Stromal cell of bone marrow (primary cell): ENCODE results near the gene HOGA1.
A peak's percentile ranks its signal among the peaks of the same experiment; 100 is the strongest.

Experiments used
- DNase-seq: peaks from one replicate; pipeline ENCODE4 v3.0.0-alpha.2; 2012; ENCODE audit warnings: low read depth

Gene HOGA1

DNA sequence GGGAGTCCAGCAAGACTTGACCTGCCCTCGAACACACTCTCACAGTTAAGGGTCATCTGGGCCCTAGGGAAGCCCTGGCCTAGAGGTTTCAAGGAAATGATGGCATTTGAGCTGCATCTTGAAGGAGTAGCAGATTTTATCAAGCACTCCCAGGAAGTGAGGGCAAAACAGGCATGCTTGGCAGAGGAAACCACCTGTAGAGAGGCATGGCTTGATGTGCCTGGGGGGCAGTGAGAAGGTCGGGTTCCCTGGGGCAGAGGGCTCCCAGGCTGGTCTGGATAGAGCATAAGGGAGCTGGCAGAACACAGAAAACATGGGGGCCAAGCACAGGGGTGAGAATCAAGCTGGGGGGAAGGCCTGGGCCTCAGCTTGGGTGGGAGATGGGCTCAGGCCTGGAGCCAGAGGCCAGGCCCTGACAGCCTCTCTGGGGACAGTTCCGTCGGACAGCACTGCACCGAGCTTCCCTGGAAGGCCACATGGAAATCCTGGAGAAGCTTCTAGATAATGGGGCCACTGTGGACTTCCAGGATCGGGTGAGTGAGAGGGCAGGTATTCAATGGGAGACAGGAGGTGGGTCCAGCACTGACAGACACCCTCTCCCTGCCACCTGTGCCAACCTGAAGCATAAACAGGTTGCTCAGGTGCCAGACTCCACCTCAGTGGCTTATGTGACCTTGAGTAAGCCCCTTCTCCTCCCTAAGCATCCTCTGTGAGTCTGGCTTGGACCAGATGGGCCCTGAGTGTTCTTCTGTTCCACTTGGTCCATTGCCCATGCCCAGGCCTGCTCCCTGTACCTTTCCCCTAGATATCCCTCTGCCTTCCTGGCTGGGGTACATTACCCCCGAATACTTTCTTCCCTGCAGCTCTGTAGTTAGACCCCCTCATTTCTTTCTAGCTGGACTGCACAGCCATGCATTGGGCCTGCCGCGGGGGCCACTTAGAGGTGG, 3.5 kb upstream of the HOGA1 start:
- no peak for DNase-seq

DNA sequence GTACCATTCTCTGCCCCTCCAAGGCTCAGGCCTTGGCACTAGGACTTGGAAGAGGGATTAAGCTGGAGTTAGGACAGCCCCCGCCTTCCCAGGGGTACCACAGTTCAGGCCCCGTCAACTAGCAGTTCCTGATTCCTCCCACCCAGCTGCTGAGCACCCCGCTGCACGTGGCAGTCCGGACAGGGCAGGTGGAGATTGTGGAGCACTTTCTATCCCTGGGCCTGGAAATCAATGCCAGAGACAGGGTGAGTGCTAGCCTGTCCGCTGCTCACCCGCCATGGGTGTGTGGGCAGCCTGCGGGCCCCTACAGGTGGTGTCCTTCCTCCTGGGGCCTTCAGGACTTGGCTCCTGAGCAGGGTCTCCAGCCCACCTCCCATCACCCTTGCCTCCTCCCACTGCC, 2.0 kb upstream of the HOGA1 start:
- DNase-seq: no peak

DNA sequence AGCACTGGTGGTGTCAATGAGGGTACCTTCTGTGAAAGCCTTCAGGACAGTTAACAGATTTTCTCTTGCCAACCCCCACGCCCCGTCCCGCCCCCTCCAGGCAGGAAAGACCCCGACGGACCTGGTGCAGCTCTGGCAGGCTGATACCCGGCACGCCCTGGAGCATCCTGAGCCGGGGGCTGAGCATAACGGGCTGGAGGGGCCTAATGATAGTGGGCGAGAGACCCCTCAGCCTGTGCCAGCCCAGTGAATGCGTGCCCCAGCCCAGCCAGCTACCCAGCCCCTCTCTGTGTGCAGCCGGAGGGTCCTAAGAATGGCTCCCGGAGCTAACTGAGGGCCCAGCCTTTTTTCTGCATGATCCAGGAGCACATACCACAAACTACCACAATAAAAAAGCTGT, 713 bp upstream of the HOGA1 start:
- no peak for DNase-seq

DNA sequence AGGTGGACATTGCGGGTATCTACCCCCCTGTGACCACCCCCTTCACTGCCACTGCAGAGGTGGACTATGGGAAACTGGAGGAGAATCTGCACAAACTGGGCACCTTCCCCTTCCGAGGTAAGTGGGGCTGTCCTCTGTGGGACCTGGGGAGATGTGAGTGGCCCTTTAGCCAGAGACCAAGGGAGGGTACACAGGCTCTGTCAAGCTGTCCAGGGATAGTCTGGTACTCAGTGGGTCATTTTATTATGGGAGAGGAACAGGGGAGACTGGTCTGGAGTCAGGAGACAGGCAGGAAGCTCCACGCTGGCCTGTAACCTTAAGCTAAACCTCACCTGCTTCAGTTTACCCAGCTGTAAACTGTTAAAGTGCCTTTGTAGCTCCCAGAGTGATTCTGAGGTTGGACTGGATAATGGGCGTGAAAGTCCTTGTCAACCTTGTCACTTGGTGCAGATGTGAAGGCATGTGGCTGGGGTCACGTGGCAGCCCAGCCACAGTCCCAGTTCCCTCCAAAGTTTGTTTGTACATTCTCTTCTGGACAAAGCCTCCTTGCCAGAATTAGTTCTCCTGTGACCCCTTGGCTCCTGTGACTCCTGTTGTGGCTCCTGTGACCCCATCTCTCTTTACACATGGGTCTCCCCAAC, 729 bp downstream of the HOGA1 start:
- DNase-seq: no peak

DNA sequence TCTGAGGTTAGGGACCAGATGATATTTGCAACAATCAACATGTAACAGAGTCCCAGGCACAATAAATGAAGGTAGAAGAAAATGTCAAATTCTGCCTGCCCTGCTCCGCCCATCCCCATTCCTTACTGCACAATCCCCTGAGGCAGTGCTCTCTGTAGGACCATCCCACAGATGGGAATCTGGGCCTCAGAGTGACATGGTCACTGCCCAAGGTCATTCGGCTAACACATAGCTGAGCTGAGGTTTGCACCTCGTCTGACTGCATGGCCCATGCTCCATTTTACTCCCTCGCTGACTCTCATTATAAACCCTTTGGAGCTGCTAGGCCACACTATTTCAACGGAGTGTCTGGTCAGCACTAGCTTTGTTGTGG, 1.2 kb downstream of the HOGA1 start:
- no peak for DNase-seq

DNA sequence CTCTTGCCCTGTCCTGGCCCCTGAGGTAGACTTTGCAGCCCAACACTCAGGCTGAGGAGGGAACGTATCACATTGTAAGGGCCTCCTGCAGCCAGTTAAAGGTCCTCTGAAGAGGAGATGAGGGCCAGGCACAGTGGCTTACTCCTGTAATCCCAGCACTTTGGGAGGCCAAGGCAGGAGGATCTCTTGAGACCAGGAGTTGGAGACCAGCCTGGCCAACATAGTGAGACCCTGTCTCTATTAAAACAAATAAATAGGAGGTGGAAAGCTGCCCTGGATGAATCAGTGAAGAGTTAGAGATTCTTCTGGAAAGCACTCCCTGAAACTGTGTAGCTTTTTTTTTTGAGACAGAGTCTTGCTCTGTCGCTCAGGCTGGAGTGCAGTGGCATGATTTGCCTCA, 3.0 kb downstream of the HOGA1 start:
- no peak for DNase-seq

DNA sequence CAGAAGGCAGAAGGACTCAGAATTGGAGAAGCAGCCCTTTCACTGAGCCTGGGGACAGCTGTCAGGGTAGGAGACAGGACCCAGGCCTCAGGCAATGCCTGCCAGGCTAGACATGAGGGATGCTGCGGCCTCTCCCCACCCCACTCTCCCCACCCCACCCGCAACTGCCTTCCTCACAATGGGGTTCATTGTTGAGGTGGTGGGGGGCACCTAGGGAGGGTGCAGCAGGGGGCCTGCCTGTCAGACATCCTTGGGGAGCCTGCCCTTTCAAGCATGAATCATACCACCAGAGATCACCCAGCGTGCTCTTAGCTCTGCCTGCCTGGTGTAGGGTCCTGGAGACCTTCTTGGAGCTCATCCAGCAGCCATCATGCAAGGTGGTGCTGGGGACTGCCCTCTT, 5.3 kb downstream of the HOGA1 start, which contains the start of gene C10orf62:
C10orf62 (plus strand) TSS at position 243 of the 400 bp plus-strand sequence. CDS start 177 bp downstream, outside the sequence.
- DNase-seq: no peak

DNA sequence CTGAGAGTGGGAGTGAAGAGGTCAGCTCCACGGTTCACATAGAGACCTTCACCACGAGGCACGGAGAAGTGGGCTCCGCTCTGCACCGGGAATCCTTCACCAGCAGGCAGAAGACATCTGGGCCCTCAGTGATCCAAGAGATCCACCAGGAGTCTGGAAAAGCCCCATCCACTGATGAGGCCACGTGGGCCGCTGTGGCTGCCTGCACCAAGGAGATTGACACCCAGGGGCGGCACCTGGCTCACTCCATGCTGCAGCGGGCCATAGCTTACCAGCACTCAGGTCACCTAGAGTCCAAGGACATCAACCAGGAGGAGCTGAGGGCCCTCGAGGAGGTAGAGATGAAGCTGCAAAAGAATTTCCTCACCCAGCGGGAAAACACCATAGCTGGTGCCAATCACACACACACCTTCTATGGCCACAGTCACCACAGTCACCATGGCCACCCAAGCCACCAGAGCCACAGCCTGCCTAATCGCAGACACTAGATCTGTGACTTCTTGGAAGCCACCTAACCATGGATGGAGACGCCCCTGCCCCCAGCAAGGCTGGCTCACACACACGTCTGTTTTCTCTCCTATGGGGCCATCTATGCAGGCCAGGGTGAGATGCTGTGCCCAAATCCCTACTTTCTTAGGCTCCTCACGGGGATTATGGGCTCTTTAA, 6.0 kb downstream of the HOGA1 start:
- DNase-seq: no peak

DNA sequence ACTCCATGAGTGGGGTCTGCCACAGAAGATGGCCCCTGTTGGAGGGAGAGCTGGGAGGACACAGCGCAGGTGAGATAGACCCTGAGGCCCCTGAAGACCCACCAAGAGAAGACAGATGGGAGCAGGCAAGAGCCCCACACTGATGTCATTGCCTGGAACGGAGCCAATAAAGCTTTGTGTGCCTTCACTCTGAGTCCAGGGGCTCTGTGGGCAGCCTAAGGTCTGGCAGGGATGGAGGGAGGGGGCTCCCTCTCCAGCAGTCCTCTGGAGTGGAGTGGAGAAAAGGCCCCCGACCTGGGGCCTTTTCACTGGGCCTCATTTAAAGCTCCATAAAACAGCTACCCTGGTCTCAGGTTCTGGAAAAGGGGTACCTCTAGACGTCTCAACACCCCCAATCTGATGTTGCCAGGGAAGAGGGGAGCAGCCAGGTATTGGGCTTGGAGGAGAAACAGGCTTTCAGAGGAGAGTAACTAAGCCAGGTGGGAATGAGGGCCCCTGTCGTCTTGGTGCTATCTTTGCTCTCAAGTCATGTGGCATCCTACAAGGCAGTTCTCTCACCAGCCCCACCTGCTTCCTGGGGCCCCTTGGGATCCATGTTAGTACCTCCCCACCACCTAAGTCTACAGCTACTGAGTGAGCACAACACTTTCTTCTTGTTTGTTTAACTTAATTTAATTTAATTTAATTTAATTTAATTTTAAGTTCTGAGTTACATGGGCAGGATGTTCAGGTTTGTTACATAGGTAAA, 6.7 kb downstream of the HOGA1 start:
- DNase-seq: no peak

DNA sequence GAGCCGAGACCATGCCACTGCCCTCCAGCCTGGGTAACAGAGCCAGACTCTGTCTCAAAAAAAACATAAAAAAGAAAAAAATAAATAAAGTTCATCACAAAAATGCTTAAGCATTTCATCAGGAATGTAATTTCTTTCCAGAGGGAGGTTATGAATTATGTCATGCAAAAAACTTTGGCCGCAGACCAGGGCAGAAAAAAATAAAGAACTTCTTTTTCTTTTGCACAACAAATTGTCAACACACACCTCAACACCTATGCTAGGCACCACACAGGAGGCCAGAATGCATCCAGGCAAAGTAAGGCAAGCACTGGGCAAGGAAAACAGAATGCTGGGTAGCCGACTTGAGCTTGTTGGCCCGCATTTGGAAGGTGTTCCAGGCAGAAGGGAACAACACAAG, 9.2 kb downstream of the HOGA1 start:
- no peak for DNase-seq

DNA sequence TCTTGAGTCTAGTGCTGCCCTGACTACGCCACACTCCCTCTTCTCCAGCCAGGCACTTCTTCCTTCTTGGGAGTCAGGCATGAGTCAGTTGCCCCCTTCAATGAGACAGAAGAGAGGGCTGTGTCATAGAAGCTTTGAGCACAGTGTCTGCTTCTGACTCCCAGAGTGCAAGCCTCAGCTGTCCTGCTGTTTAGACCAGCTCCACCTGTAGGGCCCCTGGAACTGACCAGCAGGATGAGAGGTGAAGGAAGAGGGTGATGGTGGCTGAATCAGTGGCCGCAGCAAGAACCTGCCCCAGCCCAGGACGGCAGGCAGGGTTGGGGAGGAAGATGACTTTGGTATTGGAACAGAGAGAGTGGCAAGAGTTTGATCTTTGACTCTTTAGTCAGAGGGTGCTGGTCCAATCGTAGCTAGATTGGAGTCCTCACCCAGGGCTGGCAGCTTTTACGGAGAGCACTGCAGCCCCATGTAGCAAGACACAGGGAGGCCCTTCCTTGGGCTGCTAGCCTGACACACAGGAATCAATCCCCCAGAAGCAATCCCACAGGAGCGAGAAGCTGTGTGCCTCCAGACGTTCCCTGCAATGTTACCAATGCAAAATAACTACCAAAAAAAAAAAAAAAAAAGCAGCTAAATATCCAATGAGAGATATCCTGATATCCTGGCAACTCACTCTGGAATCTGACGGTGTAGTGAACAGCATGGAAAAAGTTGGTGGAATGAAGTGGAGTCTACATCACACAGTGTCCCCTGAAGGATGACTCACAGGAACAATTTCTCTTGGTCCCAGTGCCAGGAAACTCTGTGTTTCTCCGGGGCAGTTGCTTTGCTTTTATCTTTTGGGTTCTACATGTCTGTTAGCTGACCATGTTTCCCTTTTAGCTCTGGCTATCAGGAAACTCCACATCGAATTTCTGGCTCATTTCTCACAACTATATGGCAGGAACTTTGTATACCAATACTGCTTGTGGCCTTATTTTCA, 12.2 kb downstream of the HOGA1 start:
- DNase-seq: peak; percentile 90

DNA sequence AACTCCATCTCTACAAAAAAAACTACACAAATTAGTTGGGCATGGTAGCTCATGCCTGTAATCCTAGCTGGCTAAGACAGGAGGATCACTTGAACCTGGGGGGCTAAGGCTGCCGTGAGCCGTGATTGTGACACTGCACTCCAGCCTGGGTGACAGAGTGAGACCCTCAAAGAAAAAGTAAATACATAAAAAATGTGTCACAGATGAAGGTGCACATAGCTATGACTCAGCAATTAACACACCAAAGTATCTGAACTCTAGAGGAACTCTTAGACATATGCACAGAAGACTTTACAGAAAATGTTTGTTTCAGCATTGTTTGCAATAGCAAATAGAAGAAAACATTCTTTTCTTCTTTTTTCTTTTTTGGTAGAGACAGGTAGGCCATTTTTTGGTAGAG, 13.6 kb downstream of the HOGA1 start:
- DNase-seq: no peak

DNA sequence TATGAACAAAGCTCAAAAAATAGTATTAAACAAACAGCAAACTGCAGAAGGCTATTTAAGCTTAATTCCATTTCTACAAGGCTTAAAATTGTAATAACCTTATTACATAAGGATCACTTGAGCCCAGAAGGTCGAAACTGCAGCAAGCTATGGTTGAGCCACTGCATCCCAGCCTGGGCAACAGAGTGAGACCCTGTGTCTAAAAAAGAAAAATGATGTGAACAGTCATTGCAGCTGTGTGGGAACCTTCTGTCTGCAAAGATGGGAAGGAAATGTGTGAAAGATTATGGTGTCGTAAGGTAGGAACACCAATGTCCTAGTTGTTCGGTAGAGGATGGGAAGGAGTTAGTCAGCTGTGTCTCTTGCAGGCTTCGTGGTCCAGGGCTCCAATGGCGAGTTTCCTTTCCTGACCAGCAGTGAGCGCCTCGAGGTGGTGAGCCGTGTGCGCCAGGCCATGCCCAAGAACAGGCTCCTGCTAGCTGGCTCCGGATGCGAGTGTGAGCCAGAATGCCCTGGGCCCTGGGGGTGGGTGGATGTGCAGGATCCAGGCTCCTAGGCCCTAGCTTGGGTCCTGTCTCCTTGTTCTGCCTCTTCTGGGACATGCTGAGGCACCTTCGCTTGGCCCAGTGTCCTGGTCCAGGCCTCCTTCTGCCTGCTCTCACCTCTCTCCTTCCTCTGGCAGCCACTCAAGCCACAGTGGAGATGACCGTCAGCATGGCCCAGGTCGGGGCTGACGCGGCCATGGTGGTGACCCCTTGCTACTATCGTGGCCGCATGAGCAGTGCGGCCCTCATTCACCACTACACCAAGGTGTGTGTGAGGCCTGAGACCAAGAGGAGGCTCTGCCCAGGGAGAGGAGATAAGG, 14.4 kb downstream of the HOGA1 start:
- DNase-seq: no peak

DNA sequence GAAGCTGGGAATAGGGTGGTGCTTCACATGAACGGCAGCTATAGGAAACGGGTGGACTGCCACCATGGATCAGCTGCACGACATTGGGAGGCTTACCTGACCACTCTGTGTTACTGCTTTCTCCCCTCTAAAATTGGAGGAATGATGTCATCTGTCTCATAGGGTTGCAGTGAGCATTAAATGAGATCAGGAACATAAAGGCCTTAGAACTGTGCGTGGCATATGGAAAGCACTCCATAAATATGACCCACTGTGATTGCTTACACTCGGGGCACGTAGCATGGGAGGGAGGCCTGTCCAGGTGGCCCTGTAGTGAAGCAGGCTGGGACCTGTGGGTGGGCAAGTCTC, 15.1 kb downstream of the HOGA1 start:
- DNase-seq: no peak

DNA sequence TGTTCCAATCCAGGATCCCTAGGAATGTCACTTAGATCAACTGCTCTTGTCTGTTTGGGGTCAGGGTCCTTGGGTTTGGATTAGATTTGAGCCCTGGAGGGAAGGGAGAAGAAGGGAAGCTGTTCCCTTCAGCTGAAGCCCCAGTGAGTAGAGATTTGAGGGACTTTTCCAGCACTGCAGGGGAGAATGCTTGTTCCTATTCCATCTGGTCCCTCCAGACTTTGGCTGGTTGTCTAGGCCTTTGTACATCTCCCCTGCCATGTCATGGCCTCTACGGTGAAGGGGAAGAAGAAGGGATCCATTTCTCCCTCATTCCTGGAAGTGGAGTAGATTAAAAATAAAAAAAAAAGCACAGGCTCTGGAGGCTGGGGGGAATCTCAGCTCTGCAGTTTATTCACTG, 16.4 kb downstream of the HOGA1 start:
- no peak for DNase-seq

DNA sequence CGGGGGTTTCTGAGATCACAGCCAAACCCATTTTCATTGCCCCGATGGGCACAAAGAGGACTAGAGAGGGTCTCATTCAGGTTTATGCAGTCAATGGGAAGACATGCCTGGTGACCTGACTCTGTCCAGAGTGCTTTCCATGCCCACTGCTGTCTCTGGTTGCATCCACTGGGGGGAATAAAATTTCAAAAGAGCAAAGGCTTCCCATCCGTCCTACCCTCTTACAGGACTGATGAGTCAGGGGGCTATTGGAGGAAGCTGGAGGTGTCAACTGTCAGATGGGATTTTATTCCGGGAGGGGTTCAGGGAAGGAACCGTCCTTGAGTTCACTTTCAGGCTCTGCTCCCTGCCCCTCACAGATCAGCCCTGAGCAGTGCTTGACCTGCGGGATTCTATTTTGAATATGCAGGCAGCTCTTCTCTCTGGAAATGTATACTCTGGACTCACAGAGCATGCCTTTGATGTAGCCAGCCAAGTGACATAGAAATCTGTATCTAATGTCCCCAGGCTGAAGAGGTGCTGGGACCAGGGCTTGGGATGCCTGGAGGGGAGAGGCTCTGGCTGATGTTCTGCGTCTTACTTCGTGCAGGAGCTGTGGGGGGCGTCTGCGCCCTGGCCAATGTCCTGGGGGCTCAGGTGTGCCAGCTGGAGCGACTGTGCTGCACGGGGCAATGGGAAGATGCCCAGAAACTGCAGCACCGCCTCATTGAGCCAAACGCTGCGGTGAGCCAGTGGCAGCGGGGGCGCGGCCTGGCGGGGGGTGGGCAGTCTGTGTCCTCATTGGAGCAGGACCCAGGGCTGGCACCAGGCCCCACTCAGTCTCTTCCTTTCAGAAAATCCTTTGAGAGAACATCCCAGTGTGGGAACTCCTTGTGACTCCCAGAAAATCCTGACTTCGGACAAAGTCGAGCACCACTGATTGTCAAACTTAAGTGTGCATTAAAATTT, 17.4 kb downstream of the HOGA1 start:
- DNase-seq: no peak

DNA sequence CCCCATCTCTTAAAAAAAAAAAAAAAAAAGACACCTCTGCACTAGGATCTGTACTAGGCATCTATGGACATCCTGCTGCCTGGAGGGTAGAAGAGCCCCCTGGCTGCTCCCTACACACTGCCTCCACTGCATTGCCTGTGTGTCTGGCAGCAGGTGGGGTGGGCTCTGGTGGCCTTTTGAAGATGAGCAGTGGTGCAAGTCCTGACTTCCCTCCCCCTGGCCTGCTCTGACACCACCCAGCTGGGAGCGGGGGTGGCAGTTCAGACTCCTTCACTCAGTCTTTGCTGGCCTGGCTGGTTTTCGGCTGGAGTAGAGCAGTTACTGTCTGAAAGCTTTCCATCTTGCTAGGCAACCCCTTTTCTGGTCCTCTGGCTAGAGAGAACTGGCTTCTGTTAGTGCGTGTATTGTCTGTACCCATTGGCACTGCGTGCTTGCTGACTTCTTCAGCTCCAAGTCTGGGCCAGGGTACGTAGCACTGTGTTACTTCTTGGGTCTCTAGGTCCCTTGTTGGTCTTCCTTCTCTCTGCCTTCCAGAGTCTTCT, 23.0 kb downstream of the HOGA1 start:
- no peak for DNase-seq

DNA sequence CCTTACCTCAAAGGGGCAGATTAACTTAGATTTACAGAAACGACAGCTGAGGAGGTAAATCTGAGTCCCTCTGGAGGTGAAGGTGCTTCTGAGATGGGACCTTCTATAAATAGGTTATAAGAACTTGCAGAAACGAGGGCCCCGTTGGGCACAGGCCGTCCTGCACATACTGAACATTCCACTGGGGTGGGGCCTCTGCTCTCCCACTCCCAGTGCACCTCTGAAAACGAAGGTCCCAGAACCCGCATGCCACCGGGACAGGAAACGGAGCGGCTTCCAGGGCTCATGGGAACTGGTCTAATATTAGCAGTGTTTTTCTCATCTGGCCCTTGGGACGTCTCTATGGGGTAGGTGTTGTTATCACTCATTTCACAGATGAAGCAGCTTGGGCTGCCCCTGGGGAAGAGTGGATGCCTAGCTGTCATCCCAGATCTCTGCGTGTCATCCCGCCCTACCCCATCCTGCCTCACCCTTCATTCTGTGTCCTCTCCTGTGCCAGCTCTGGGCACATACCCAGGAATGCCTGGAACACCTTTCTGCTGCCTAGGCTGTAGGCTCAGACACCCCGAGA, 24.9 kb downstream of the HOGA1 start:
- no peak for DNase-seq
